ENCODE measurements around the gene FAM171A2. TPM values are rescaled to one million over a fixed set of nuclear protein-coding genes. Genes with fewer than 3 reads are reported as not detected.

Gene FAM171A2
- total and polyA plus RNA-seq, 2 of the 4 experiments (the other 2 are of a cell fraction), result 3.2 to 5.9 TPM

DNA sequence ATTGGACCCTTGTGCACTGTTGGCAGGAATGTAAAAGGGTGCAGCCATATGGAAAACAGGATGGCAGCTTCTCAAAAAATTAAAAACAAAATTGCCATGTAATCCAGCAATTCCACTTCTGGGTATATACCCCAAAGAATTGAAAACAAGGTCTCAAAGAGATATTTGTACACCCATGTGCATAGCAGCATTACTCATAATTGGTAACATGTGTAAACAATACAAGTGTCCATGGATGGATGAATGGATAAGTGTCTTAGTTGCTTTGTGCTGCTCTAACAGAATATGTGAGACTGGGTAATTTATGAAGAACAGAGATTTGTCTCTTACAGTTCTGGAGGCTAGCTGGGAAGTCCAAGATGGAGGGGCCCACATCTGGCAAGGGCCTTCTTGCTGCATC, 59.0 kb downstream of the FAM171A2 start:
- CTCF ChIA-PET, result no interaction called here
- Histone ChIP-seq H2BK5ac (ENCODE audit: low read depth, low read length, poor library complexity, severe bottlenecking) (no peak overlapping the region), H3K79me1 (ENCODE audit: low read depth in 1 of 2, low read length in 2 of 2) (no peaks in the 10 kb centered on the region), H3K27ac (ENCODE audit: insufficient read depth, low read length) (no peak overlapping the region), H3K9me1 (ENCODE audit: insufficient read depth, low read length) (no peaks in the 10 kb centered on the region), H3K14ac (replicated peaks; ENCODE audit: low read depth, low read length) (no peak overlapping the region), H3K9me3 (ENCODE audit: control insufficient read depth, insufficient read depth, low read length) (no peaks in the 10 kb centered on the region), H2AK5ac (ENCODE audit: low read depth, low read length) (no peak overlapping the region), H3K9ac (ENCODE audit: low read depth, low read length) (no peak overlapping the region), H4K8ac (ENCODE audit: low read depth in 2 of 2, low read length in 2 of 2) (no peak overlapping the region), H3K4me2 (ENCODE audit: low read depth, low read length) (no peak overlapping the region), H2BK20ac (ENCODE audit: low read depth, low read length) (no peak overlapping the region), H2AFZ (replicated peaks; ENCODE audit: low read length, poor library complexity) (no peak overlapping the region), H4K91ac (ENCODE audit: insufficient read depth, low read depth, low read length) (no peak overlapping the region), H3K4ac (ENCODE audit: low read depth, low read length) (no peak overlapping the region), H4K20me1 (ENCODE audit: insufficient read depth, low read length) (no peaks in the 10 kb centered on the region), H3K23ac (ENCODE audit: low read depth, low read length) (no peak overlapping the region), H3K4me3 (ENCODE audit: insufficient read depth, low read depth, low read length) (no peak overlapping the region), H2AK9ac (replicated peaks; ENCODE audit: low read depth, low read length, poor library complexity) (no peak overlapping the region), H3K18ac (ENCODE audit: low read depth, low read length) (no peak overlapping the region), H2BK15ac (ENCODE audit: low read depth, low read length) (no peak overlapping the region), H3K4me1 (ENCODE audit: control insufficient read depth, insufficient read depth, low read length) (peaks cover 4% of the 10 kb centered on the region; the same call in 1 of the 2 replicates), H2BK120ac (ENCODE audit: low read depth, low read length) (no peak overlapping the region), H3K36me3 (ENCODE audit: control insufficient read depth, insufficient read depth, low read length) (no peaks in the 10 kb centered on the region), H3K27me3 (ENCODE audit: control insufficient read depth, insufficient read depth, low read length) (peaks cover 37% of the 10 kb centered on the region), H3K56ac (ENCODE audit: extremely low read depth, insufficient read depth, low read length) (no peak overlapping the region), H4K5ac (ENCODE audit: low read depth, low read length) (no peak overlapping the region)
- DNase-seq, result no peak
- no TSS peak for BruUV-seq (replicated peaks)
- dilution Hi-C loops (cut with HindIII; ENCODE audit: low sequenced_read_pairs, unreplicated experiment), result no loop called here
- TF ChIP-seq NFE2L2 (IDR thresholded peaks at IDR 0.05; ENCODE audit: low read depth, low read length) (no peak), BHLHE40 (IDR thresholded peaks at IDR 0.05; ENCODE audit: low read depth, low read length) (no peak), FOS (IDR thresholded peaks at IDR 0.05; ENCODE audit: low read depth, low read length) (no peak), POLR2A (IDR thresholded peaks at IDR 0.05; ENCODE audit: low read depth, low read length) (no peak), RCOR1 (IDR thresholded peaks at IDR 0.05; ENCODE audit: insufficient replicate concordance, low read length) (no peak), SMC3 (IDR thresholded peaks at IDR 0.05; ENCODE audit: low read depth, low read length) (no peak), MAZ (IDR thresholded peaks at IDR 0.05; ENCODE audit: borderline replicate concordance, low read depth, low read length) (no peak), CHD1 (IDR thresholded peaks at IDR 0.05; ENCODE audit: low read depth, low read length) (no peak), CEBPB (IDR thresholded peaks at IDR 0.05; ENCODE audit: low read depth, low read length) (no peak), MXI1 (IDR thresholded peaks at IDR 0.05; ENCODE audit: borderline replicate concordance, low read depth, low read length) (no peak), ELK1 (IDR thresholded peaks at IDR 0.05; ENCODE audit: borderline replicate concordance, low read depth, low read length) (no peak), RAD21 (IDR thresholded peaks at IDR 0.05; ENCODE audit: low read length) (no peak), RFX5 (IDR thresholded peaks at IDR 0.05; ENCODE audit: low read depth, low read length) (no peak), MAFK (IDR thresholded peaks at IDR 0.05; ENCODE audit: low read depth, low read length) (no peak)
- TF ChIP-seq, protein P1, sequence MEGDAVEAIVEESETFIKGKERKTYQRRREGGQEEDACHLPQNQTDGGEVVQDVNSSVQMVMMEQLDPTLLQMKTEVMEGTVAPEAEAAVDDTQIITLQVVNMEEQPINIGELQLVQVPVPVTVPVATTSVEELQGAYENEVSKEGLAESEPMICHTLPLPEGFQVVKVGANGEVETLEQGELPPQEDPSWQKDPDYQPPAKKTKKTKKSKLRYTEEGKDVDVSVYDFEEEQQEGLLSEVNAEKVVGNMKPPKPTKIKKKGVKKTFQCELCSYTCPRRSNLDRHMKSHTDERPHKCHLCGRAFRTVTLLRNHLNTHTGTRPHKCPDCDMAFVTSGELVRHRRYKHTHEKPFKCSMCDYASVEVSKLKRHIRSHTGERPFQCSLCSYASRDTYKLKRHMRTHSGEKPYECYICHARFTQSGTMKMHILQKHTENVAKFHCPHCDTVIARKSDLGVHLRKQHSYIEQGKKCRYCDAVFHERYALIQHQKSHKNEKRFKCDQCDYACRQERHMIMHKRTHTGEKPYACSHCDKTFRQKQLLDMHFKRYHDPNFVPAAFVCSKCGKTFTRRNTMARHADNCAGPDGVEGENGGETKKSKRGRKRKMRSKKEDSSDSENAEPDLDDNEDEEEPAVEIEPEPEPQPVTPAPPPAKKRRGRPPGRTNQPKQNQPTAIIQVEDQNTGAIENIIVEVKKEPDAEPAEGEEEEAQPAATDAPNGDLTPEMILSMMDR (conservative IDR thresholded peaks at IDR 0.05; ENCODE audit: low read depth, low read length), result no peak
- TF ChIP-seq, protein P2, sequence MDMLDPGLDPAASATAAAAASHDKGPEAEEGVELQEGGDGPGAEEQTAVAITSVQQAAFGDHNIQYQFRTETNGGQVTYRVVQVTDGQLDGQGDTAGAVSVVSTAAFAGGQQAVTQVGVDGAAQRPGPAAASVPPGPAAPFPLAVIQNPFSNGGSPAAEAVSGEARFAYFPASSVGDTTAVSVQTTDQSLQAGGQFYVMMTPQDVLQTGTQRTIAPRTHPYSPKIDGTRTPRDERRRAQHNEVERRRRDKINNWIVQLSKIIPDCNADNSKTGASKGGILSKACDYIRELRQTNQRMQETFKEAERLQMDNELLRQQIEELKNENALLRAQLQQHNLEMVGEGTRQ (IDR thresholded peaks at IDR 0.05; ENCODE audit: low read depth, low read length), result no peak
- POLR2A ChIA-PET (ENCODE audit: unreplicated experiment), result interaction anchor here (0.6 kb wide), 1 partner anchor 28 kb away, joined by 7 read pairs; no protein-coding TSS in a partner anchor
- no peak for ATAC-seq (ENCODE audit: low read depth)
- in situ Hi-C loops (cut with MboI; ENCODE audit: low sequenced_read_pairs), result no loop called here
- intact Hi-C loops (cut with micrococcal nuclease), result loop anchor here (5.0 kb wide), 1 partner anchor 82 kb away; no protein-coding TSS in a partner anchor

Measured in IMR-90 (cell line).